IMR-90 (cell line): Measurements from ENCODE around the gene TPD52L2. TPM values are rescaled to one million over a fixed set of nuclear protein-coding genes. Genes with fewer than 3 reads are reported as not detected.

Source experiments
- ATAC-seq: fragments of 200-7000 bp; cut with Tn5 transposase; 2 replicates; pipeline ENCODE4 v1.9.1; 2020; ENCODE audit warnings: low read depth, mild to moderate bottlenecking, moderate library complexity
- BruUV-seq: library from RNA; stranded (reverse); fragments of 400-500 nt; replicated peaks from 2 replicates; lab custom pipeline; 2021; lab: Mats Ljungman, UMichigan
- CTCF ChIA-PET: fragments of 300-600 bp; formaldehyde crosslinking; extraction: SDS; loops from one replicate; lab custom pipeline; 2021; ENCODE audit warnings: antibody characterized with exemption; lab: Yijun Ruan, JAX
- POLR2A ChIA-PET: fragments of 300-600 bp; sonication (Branson Sonifier 250); formaldehyde crosslinking; loops from one replicate; lab custom pipeline; 2022; ENCODE audit warnings: antibody characterized with exemption; ENCODE audit not compliant: unreplicated experiment; lab: Charles Lee
- DNase-seq: peaks from one replicate; pipeline ENCODE4 v3.0.0; 2013
- H2AFZ ChIP-seq: replicated peaks from 2 replicates; pipeline ENCODE3; 2013; ENCODE audit warnings: low read length, mild to moderate bottlenecking; ENCODE audit not compliant: poor library complexity
- H2AK5ac ChIP-seq: 2 replicates; pipeline ENCODE4 v1.6.1; 2013; ENCODE audit warnings: low read depth, low read length, inconsistent platforms
- H2AK9ac ChIP-seq: replicated peaks from 2 replicates; pipeline ENCODE3; 2013; ENCODE audit warnings: mild to moderate bottlenecking, low read depth, low read length, moderate library complexity; ENCODE audit not compliant: poor library complexity
- H2BK120ac ChIP-seq: 2 replicates; pipeline ENCODE4 v1.6.1; 2013; ENCODE audit warnings: low read depth, low read length, inconsistent platforms
- H2BK15ac ChIP-seq: 3 replicates; pipeline ENCODE4 v1.6.1; 2013; ENCODE audit warnings: low read depth, low read length, inconsistent platforms
- H2BK20ac ChIP-seq: 2 replicates; pipeline ENCODE4 v1.6.1; 2013; ENCODE audit warnings: low read depth, mild to moderate bottlenecking, inconsistent platforms, low read length, moderate library complexity
- H2BK5ac ChIP-seq: 2 replicates; pipeline ENCODE4 v1.6.1; 2013; ENCODE audit warnings: mild to moderate bottlenecking, low read depth, low read length, inconsistent platforms; ENCODE audit not compliant: poor library complexity, severe bottlenecking
- H3K14ac ChIP-seq: replicated peaks from 2 replicates; pipeline ENCODE4 v1.6.1; 2013; ENCODE audit warnings: low read depth, low read length, inconsistent platforms
- H3K18ac ChIP-seq: 2 replicates; pipeline ENCODE4 v1.6.1; 2013; ENCODE audit warnings: low read depth, low read length, control low read depth
- H3K23ac ChIP-seq: 2 replicates; pipeline ENCODE4 v1.6.1; 2013; ENCODE audit warnings: low read depth, low read length, inconsistent platforms
- H3K27ac ChIP-seq: 2 replicates; pipeline ENCODE4 v1.5.1; 2013; ENCODE audit warnings: mild to moderate bottlenecking, control low read depth, low read length; ENCODE audit not compliant: insufficient read depth
- H3K27me3 ChIP-seq: 2 replicates; pipeline ENCODE4 v1.6.1; 2013; ENCODE audit warnings: low read length; ENCODE audit not compliant: control insufficient read depth, insufficient read depth
- H3K36me3 ChIP-seq: 2 replicates; pipeline ENCODE4 v1.6.1; 2013; ENCODE audit warnings: low read length, mixed read lengths; ENCODE audit not compliant: control insufficient read depth, insufficient read depth
- H3K4ac ChIP-seq: 2 replicates; pipeline ENCODE4 v1.6.1; 2013; ENCODE audit warnings: low read depth, low read length, inconsistent platforms
- H3K4me1 ChIP-seq: 2 replicates; pipeline ENCODE4 v1.6.1; 2013; ENCODE audit warnings: low read length, mixed read lengths; ENCODE audit not compliant: control insufficient read depth, insufficient read depth
- H3K4me2 ChIP-seq: 2 replicates; pipeline ENCODE4 v1.6.1; 2013; ENCODE audit warnings: low read depth, mild to moderate bottlenecking, control low read depth, low read length, moderate library complexity
- H3K4me3 ChIP-seq: 2 replicates; pipeline ENCODE4 v1.5.1; 2013; ENCODE audit warnings: low read depth, mild to moderate bottlenecking, control low read depth, low read length, moderate library complexity; ENCODE audit not compliant: insufficient read depth
- H3K56ac ChIP-seq: 2 replicates; pipeline ENCODE4 v1.6.1; 2013; ENCODE audit warnings: low read length, inconsistent platforms; ENCODE audit not compliant: insufficient read depth; ENCODE audit errors: extremely low read depth
- H3K79me1 ChIP-seq, 2 experiments: 2 replicates each; pipeline ENCODE4 v1.6.1; 2013; ENCODE audit warnings: low read length in 2 of 2, inconsistent platforms in 1 of 2, low read depth in 1 of 2
- H3K9ac ChIP-seq: 2 replicates; pipeline ENCODE4 v1.6.1; 2013; ENCODE audit warnings: low read depth, low read length, control low read depth
- H3K9me1 ChIP-seq: 2 replicates; pipeline ENCODE4 v1.6.1; 2013; ENCODE audit warnings: low read length, inconsistent platforms; ENCODE audit not compliant: insufficient read depth
- H3K9me3 ChIP-seq: 2 replicates; pipeline ENCODE4 v1.6.1; 2013; ENCODE audit warnings: low read length; ENCODE audit not compliant: control insufficient read depth, insufficient read depth
- H4K20me1 ChIP-seq: 2 replicates; pipeline ENCODE4 v1.6.1; 2013; ENCODE audit warnings: low read length, inconsistent platforms; ENCODE audit not compliant: insufficient read depth
- H4K5ac ChIP-seq: 2 replicates; pipeline ENCODE4 v1.6.1; 2013; ENCODE audit warnings: mild to moderate bottlenecking, low read depth, low read length, control low read depth
- H4K8ac ChIP-seq, 2 experiments: 2 replicates each; pipeline ENCODE4 v1.6.1; 2013; ENCODE audit warnings: low read depth in 2 of 2, low read length in 2 of 2, control low read depth in 1 of 2, inconsistent platforms in 1 of 2
- H4K91ac ChIP-seq: 2 replicates; pipeline ENCODE4 v1.6.1; 2013; ENCODE audit warnings: low read depth, low read length, inconsistent platforms; ENCODE audit not compliant: insufficient read depth
- CEBPB ChIP-seq: IDR thresholded peaks from 2 replicates; pipeline ENCODE4 v1.6.1; 2012; ENCODE audit warnings: low read depth, low read length, improper control_type of control experiment
- CHD1 ChIP-seq: IDR thresholded peaks from 2 replicates; pipeline ENCODE4 v1.6.1; 2012; ENCODE audit warnings: low read depth, low read length, improper control_type of control experiment
- ELK1 ChIP-seq: fragments of 150-350 bp; IDR thresholded peaks from 2 replicates; pipeline ENCODE4 v1.6.1; 2016; ENCODE audit warnings: low read depth, mild to moderate bottlenecking, low read length, moderate library complexity, borderline replicate concordance
- FOS ChIP-seq: fragments of 150-350 bp; IDR thresholded peaks from 2 replicates; pipeline ENCODE4 v1.6.1; 2016; ENCODE audit warnings: low read depth, low read length
- MAFK ChIP-seq: IDR thresholded peaks from 2 replicates; pipeline ENCODE4 v1.6.1; 2012; ENCODE audit warnings: low read depth, low read length, improper control_type of control experiment
- MAZ ChIP-seq: IDR thresholded peaks from 2 replicates; pipeline ENCODE4 v1.6.1; 2012; ENCODE audit warnings: low read depth, mild to moderate bottlenecking, low read length, improper control_type of control experiment, moderate library complexity, borderline replicate concordance
- MXI1 ChIP-seq: IDR thresholded peaks from 2 replicates; pipeline ENCODE4 v1.6.1; 2012; ENCODE audit warnings: low read depth, mild to moderate bottlenecking, low read length, moderate library complexity, borderline replicate concordance
- NFE2L2 ChIP-seq: fragments of 150-350 bp; IDR thresholded peaks from 2 replicates; pipeline ENCODE4 v1.6.1; 2016; ENCODE audit warnings: low read depth, mild to moderate bottlenecking, low read length
- POLR2A ChIP-seq: IDR thresholded peaks from 2 replicates; pipeline ENCODE4 v1.6.1; 2012; ENCODE audit warnings: mild to moderate bottlenecking, low read depth, low read length
- RAD21 ChIP-seq: IDR thresholded peaks from 2 replicates; pipeline ENCODE4 v1.6.1; 2012; ENCODE audit warnings: low read length, improper control_type of control experiment
- RCOR1 ChIP-seq: IDR thresholded peaks from 2 replicates; pipeline ENCODE4 v1.6.1; 2012; ENCODE audit warnings: mild to moderate bottlenecking, low read length, improper control_type of control experiment; ENCODE audit not compliant: insufficient replicate concordance
- RFX5 ChIP-seq: IDR thresholded peaks from 2 replicates; pipeline ENCODE4 v1.8.0; 2012; ENCODE audit warnings: low read depth, mild to moderate bottlenecking, low read length, moderate library complexity
- SMC3 ChIP-seq: fragments of 150-350 bp; IDR thresholded peaks from 2 replicates; pipeline ENCODE4 v1.6.1; 2016; ENCODE audit warnings: low read depth, mild to moderate bottlenecking, antibody characterized with exemption, low read length, moderate library complexity
- WGBS, 2 experiments: methylation state at CpG; one replicate each; pipeline versions ENCODE4 v1.1.5 to v1.1.7; 2013; ENCODE audit warnings: missing lambda C conversion rate in 2 of 2; ENCODE audit not compliant: insufficient read length in 1 of 2; ENCODE audit errors: extremely low coverage in 2 of 2; 5-methylcytosine and 5-hydroxymethylcytosine counted together
- dilution Hi-C: fragments of 300-500 bp; cut with HindIII; formaldehyde crosslinking; loops from one replicate; pipeline ENCODE4 v1.14.3; 2018; ENCODE audit warnings: low sequenced_read_pairs; ENCODE audit not compliant: unreplicated experiment
- in situ Hi-C: fragments of 300-500 bp; cut with MboI; formaldehyde crosslinking; loops from 3 replicates; pipeline ENCODE4 v1.14.3; 2019; ENCODE audit warnings: low sequenced_read_pairs, inconsistent platforms, mixed read lengths
- intact Hi-C: fragments of 100-400 bp; cut with micrococcal nuclease; formaldehyde crosslinking; loops from 2 replicates; pipeline ENCODE4 v1.10.0; 2022
- polyA plus RNA-seq, 3 experiments: library from polyadenylated mRNA; depleted of rRNA; stranded (reverse); fragments of >200 nt; gene quantifications; 2 replicates each; pipeline ENCODE4 v1.2.3, GENCODE V29; 2012; ENCODE audit warnings: low replicate concordance in 1 of 3
- total RNA-seq: library from RNA; depleted of rRNA; stranded (reverse); fragments of >200 nt; gene quantifications from 2 replicates; pipeline ENCODE4 v1.2.3, GENCODE V29; 2012
- TF ChIP-seq, protein P1 (sequence below): fragments of 150-350 bp; IDR thresholded peaks from 2 replicates; pipeline ENCODE4 v1.6.1; 2017; ENCODE audit warnings: mild to moderate bottlenecking, antibody characterized with exemption, low read length, low read depth
- TF ChIP-seq, protein P2 (sequence below): conservative IDR thresholded peaks from 2 replicates; pipeline ENCODE4 v1.5.1; 2012; ENCODE audit warnings: mild to moderate bottlenecking, low read depth, low read length, improper control_type of control experiment

The TPD52L2 gene
- total and polyA plus RNA-seq, 2 of the 4 experiments (the other 2 are of a cell fraction): 113 to 189 TPM

GRCh38 chr20:63844511-63844991, 20.5 kb upstream of the TPD52L2 start:
- ATAC-seq (no peak), DNase-seq (no peak)
- Histone ChIP-seq H2AK5ac (no peak overlapping the region), H3K79me1 (no peaks in the 10 kb centered on the region), H3K56ac (no peak overlapping the region), H3K14ac (no peak overlapping the region), H3K36me3 (no peaks in the 10 kb centered on the region), H3K9me1 (0 out of 2 replicates have a peak, but pooled peaks cover 5% of the 10 kb centered on the region), H4K8ac (no peak overlapping the region), H2BK20ac (no peak overlapping the region), H3K23ac (no peak overlapping the region), H4K5ac (no peak overlapping the region), H2BK5ac (no peak overlapping the region), H3K4me1 (peaks cover 8% of the 10 kb centered on the region), H3K27ac (no peak overlapping the region), H4K20me1 (no peaks in the 10 kb centered on the region), H3K18ac (no peak overlapping the region), H4K91ac (no peak overlapping the region), H3K4ac (no peak overlapping the region), H2AK9ac (peak overlapping the region; percentile 50), H2BK15ac (no peak overlapping the region), H3K9me3 (no peaks in the 10 kb centered on the region), H3K4me3 (no peak overlapping the region), H3K9ac (no peak overlapping the region), H3K27me3 (peaks cover 6% of the 10 kb centered on the region), H2BK120ac (no peak overlapping the region), H2AFZ (no peak overlapping the region), H3K4me2 (no peak overlapping the region)
- TF ChIP-seq RFX5 (no peak), RCOR1 (no peak), FOS (no peak), MXI1 (no peak), ELK1 (no peak), MAZ (no peak), SMC3 (no peak), MAFK (no peak), CEBPB (no peak), RAD21 (no peak), CHD1 (no peak), POLR2A (no peak), NFE2L2 (no peak)
- TF ChIP-seq, protein P1, sequence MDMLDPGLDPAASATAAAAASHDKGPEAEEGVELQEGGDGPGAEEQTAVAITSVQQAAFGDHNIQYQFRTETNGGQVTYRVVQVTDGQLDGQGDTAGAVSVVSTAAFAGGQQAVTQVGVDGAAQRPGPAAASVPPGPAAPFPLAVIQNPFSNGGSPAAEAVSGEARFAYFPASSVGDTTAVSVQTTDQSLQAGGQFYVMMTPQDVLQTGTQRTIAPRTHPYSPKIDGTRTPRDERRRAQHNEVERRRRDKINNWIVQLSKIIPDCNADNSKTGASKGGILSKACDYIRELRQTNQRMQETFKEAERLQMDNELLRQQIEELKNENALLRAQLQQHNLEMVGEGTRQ: no peak
- TF ChIP-seq, protein P2, sequence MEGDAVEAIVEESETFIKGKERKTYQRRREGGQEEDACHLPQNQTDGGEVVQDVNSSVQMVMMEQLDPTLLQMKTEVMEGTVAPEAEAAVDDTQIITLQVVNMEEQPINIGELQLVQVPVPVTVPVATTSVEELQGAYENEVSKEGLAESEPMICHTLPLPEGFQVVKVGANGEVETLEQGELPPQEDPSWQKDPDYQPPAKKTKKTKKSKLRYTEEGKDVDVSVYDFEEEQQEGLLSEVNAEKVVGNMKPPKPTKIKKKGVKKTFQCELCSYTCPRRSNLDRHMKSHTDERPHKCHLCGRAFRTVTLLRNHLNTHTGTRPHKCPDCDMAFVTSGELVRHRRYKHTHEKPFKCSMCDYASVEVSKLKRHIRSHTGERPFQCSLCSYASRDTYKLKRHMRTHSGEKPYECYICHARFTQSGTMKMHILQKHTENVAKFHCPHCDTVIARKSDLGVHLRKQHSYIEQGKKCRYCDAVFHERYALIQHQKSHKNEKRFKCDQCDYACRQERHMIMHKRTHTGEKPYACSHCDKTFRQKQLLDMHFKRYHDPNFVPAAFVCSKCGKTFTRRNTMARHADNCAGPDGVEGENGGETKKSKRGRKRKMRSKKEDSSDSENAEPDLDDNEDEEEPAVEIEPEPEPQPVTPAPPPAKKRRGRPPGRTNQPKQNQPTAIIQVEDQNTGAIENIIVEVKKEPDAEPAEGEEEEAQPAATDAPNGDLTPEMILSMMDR: no peak
- dilution Hi-C loops (no loop called here), in situ Hi-C loops (no loop called here), intact Hi-C loops (no loop called here)
- no TSS peak for BruUV-seq
- ChIA-PET POLR2A (no interaction called here), CTCF (no interaction called here)
- 100% methylated on average over 5 of the region's 9 CpGs; no CpG with 5 or more reads in 1 of the 2 experiments for WGBS, 2 experiments
